Stimulated activated CD8-positive, alpha-beta memory T cell treated with anti-CD3 and anti-CD28 coated beads, Interleukin-2, amount 100 ng/mL, for 48 hours (primary cell): Measurements from ENCODE around the gene GATC.

Experiments used
- DNase-seq, 2 donors: peaks; one replicate each; pipeline ENCODE4 v3.0.0-alpha.2; 2020; ENCODE audit warnings: low read depth in 2 of 2

GATC gene

GRCh38 chr12:120445911-120446843 lies at the start of gene GATC, which contains the start of gene TRIAP1:
GATC (plus strand) TSS chr12:120446444; CDS start chr12:120446481, 37 bp downstream.
TRIAP1 (minus strand) TSS chr12:120446384; CDS start chr12:120446372, 12 bp downstream.
- DNase-seq: peak; percentile 81 to 88

GRCh38 chr12:120397824-120398540 lies 48.3 kb upstream of the GATC start:
- DNase-seq: no peak

- DNase-seq: peak in 1 of 2 donors; percentile 4
These were observed 46.7 kb upstream of the GATC start for GRCh38 chr12:120399531-120399930.

- no peak for DNase-seq
These were observed 44.0 kb upstream of the GATC start for GRCh38 chr12:120402217-120402616.

- DNase-seq: no peak
These were observed 42.4 kb upstream of the GATC start for GRCh38 chr12:120403869-120404268.

GRCh38 chr12:120404271-120404670 lies 42.0 kb upstream of the GATC start:
- DNase-seq: no peak

GRCh38 chr12:120406069-120406468 lies 40.2 kb upstream of the GATC start:
- DNase-seq: no peak

- no peak for DNase-seq
These were observed 39.7 kb upstream of the GATC start for GRCh38 chr12:120406553-120406952.

GRCh38 chr12:120408771-120409170 lies 37.5 kb upstream of the GATC start:
- no peak for DNase-seq

GRCh38 chr12:120412421-120412820 lies 33.8 kb upstream of the GATC start:
- DNase-seq: no peak

GRCh38 chr12:120413901-120414695 lies 32.1 kb upstream of the GATC start:
- no peak for DNase-seq

GRCh38 chr12:120416490-120417216 lies 29.6 kb upstream of the GATC start:
- DNase-seq: no peak

- DNase-seq: no peak
These were observed 28.2 kb upstream of the GATC start for GRCh38 chr12:120417917-120418580.

GRCh38 chr12:120421701-120422100 lies 24.5 kb upstream of the GATC start:
- no peak for DNase-seq

GRCh38 chr12:120422892-120423456 lies 23.3 kb upstream of the GATC start:
- DNase-seq: no peak

- no peak for DNase-seq
These were observed 20.4 kb upstream of the GATC start for GRCh38 chr12:120425797-120426196.

GRCh38 chr12:120428597-120429229 lies 17.5 kb upstream of the GATC start:
- DNase-seq: no peak

GRCh38 chr12:120429368-120429767 lies 16.9 kb upstream of the GATC start:
- DNase-seq: no peak

GRCh38 chr12:120432772-120433525 lies 13.3 kb upstream of the GATC start:
- no peak for DNase-seq
